Fibroblast of skin of back (primary cell): ENCODE data around the gene GLI1.

Experiments used
- DNase-seq: peaks from one replicate; pipeline ENCODE4 v3.0.0-alpha.2; 2013

GLI1 gene

GRCh38 chr12:57521525-57522010 is 62.0 kb downstream of the GLI1 start:
- peak; percentile 62 for DNase-seq
